ENCODE data around the gene COL6A2. TPM values are rescaled to one million over a fixed set of nuclear protein-coding genes. Genes with fewer than 3 reads are reported as not detected.

Gene COL6A2
- total and polyA plus RNA-seq, 2 experiments from 2014 or later, result 509 to 832 TPM

GRCh38 chr21:46154955-46155513, 57.1 kb downstream of the COL6A2 start:
- WGBS (ENCODE audit: low lambda C conversion rate, missing lambda C conversion rate), result 90% methylated on average over 16 of the region's 16 CpGs
- Histone ChIP-seq H3K79me2 (no peaks in the 10 kb centered on the region), H3K9me2 (replicated peaks; ENCODE audit: insufficient read depth) (no peaks in the 10 kb centered on the region), H3K4me2 (peak overlapping the region; percentile 80), H3K36me3 (replicated peaks; ENCODE audit: insufficient read depth, low read depth) (no peaks in the 10 kb centered on the region), H3K27ac (no peak overlapping the region), H4K20me1 (ENCODE audit: insufficient read depth, poor library complexity, severe bottlenecking) (no peaks in the 10 kb centered on the region), H3K27me3 (no peaks in the 10 kb centered on the region), H2AFZ (no peak overlapping the region), H3K4me1 (ENCODE audit: insufficient read depth) (peaks cover 5% of the 10 kb centered on the region), H3K9me3 (ENCODE audit: low read depth) (no peaks in the 10 kb centered on the region), H3K4me3 (no peak overlapping the region)
- DNase-seq (ENCODE audit: low spot score), result peak; percentile 3
- TF ChIP-seq EZH2phosphoT487 (IDR thresholded peaks at IDR 0.05; ENCODE audit: low read depth, severe bottlenecking, unreplicated experiment) (no peak), EZH2 (IDR thresholded peaks at IDR 0.05; ENCODE audit: borderline replicate concordance) (no peak)
- TF ChIP-seq, protein P1, sequence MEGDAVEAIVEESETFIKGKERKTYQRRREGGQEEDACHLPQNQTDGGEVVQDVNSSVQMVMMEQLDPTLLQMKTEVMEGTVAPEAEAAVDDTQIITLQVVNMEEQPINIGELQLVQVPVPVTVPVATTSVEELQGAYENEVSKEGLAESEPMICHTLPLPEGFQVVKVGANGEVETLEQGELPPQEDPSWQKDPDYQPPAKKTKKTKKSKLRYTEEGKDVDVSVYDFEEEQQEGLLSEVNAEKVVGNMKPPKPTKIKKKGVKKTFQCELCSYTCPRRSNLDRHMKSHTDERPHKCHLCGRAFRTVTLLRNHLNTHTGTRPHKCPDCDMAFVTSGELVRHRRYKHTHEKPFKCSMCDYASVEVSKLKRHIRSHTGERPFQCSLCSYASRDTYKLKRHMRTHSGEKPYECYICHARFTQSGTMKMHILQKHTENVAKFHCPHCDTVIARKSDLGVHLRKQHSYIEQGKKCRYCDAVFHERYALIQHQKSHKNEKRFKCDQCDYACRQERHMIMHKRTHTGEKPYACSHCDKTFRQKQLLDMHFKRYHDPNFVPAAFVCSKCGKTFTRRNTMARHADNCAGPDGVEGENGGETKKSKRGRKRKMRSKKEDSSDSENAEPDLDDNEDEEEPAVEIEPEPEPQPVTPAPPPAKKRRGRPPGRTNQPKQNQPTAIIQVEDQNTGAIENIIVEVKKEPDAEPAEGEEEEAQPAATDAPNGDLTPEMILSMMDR (IDR thresholded peaks at IDR 0.05; ENCODE audit: poor library complexity), result no peak

GRCh38 chr21:46155514-46156377, 57.8 kb downstream of the COL6A2 start, which contains the start of gene FTCD:
FTCD (minus strand) TSS chr21:46155579; CDS start chr21:46155523, 56 bp downstream.
- no peaks in the 10 kb centered on the region for H3K27me3 ChIP-seq
- H2AFZ ChIP-seq, result no peak within 1 kb of the TSS
- TF ChIP-seq EZH2phosphoT487 (IDR thresholded peaks at IDR 0.05; ENCODE audit: low read depth, severe bottlenecking, unreplicated experiment), result no peak
- TF ChIP-seq, protein P1 (IDR thresholded peaks at IDR 0.05; ENCODE audit: poor library complexity), result no peak
- TF ChIP-seq EZH2 (IDR thresholded peaks at IDR 0.05; ENCODE audit: borderline replicate concordance), result no peak
- peak; percentile 63 for DNase-seq (ENCODE audit: low spot score)
- H3K27ac ChIP-seq, result no peak within 1 kb of the TSS
- no peaks in the 10 kb centered on the region for H3K36me3 ChIP-seq (replicated peaks; ENCODE audit: insufficient read depth, low read depth)
- WGBS (ENCODE audit: low lambda C conversion rate, missing lambda C conversion rate), result 80% methylated on average over 34 of the region's 34 CpGs
- H3K4me2 ChIP-seq, result peak within 1 kb of the TSS; percentile 80
- H3K4me3 ChIP-seq, result no peak within 1 kb of the TSS
- no peaks in the 10 kb centered on the region for H3K79me2 ChIP-seq
- no peaks in the 10 kb centered on the region for H3K9me2 ChIP-seq (replicated peaks; ENCODE audit: insufficient read depth)
- no peaks in the 10 kb centered on the region for H3K9me3 ChIP-seq (ENCODE audit: low read depth)
- no peaks in the 10 kb centered on the region for H4K20me1 ChIP-seq (ENCODE audit: insufficient read depth, poor library complexity, severe bottlenecking)
- peaks cover 5% of the 10 kb centered on the region for H3K4me1 ChIP-seq (ENCODE audit: insufficient read depth)

DNA sequence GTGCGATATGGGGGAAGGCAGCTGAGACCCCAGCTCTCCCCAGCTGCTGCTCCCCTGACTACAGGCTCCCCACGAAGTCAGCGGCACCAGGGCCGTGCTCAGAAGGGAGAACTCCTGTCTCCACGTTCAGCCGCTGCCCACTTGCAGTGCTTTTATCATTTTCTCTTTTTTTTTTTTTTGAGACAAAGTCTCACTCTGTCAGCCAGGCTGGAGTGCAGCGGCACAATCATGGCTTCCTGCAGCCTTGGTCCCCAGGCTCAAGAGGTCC, 58.4 kb downstream of the COL6A2 start:
- WGBS (ENCODE audit: low lambda C conversion rate, missing lambda C conversion rate), result 87% methylated on average over 7 of the region's 7 CpGs
- Histone ChIP-seq H3K79me2 (no peaks in the 10 kb centered on the region), H4K20me1 (ENCODE audit: insufficient read depth, poor library complexity, severe bottlenecking) (no peaks in the 10 kb centered on the region), H3K9me3 (ENCODE audit: low read depth) (no peaks in the 10 kb centered on the region), H3K4me1 (ENCODE audit: insufficient read depth) (peaks cover 5% of the 10 kb centered on the region), H3K4me3 (no peak overlapping the region), H3K4me2 (no peak overlapping the region), H3K36me3 (replicated peaks; ENCODE audit: insufficient read depth, low read depth) (no peaks in the 10 kb centered on the region), H3K9me2 (replicated peaks; ENCODE audit: insufficient read depth) (no peaks in the 10 kb centered on the region), H3K27me3 (no peaks in the 10 kb centered on the region), H2AFZ (no peak overlapping the region), H3K27ac (no peak overlapping the region)
- TF ChIP-seq EZH2 (IDR thresholded peaks at IDR 0.05; ENCODE audit: borderline replicate concordance) (no peak), EZH2phosphoT487 (IDR thresholded peaks at IDR 0.05; ENCODE audit: low read depth, severe bottlenecking, unreplicated experiment) (no peak)
- TF ChIP-seq, protein P1 (IDR thresholded peaks at IDR 0.05; ENCODE audit: poor library complexity), result no peak
- peak; percentile 5 for DNase-seq (ENCODE audit: low spot score)
